ENCODE data around the gene EIF3L.

The EIF3L gene

GRCh38 chr22:37827056-37827455, 22.2 kb upstream of the EIF3L start:
- TF ChIP-seq, protein P1, sequence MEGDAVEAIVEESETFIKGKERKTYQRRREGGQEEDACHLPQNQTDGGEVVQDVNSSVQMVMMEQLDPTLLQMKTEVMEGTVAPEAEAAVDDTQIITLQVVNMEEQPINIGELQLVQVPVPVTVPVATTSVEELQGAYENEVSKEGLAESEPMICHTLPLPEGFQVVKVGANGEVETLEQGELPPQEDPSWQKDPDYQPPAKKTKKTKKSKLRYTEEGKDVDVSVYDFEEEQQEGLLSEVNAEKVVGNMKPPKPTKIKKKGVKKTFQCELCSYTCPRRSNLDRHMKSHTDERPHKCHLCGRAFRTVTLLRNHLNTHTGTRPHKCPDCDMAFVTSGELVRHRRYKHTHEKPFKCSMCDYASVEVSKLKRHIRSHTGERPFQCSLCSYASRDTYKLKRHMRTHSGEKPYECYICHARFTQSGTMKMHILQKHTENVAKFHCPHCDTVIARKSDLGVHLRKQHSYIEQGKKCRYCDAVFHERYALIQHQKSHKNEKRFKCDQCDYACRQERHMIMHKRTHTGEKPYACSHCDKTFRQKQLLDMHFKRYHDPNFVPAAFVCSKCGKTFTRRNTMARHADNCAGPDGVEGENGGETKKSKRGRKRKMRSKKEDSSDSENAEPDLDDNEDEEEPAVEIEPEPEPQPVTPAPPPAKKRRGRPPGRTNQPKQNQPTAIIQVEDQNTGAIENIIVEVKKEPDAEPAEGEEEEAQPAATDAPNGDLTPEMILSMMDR (conservative IDR thresholded peaks at IDR 0.05; ENCODE audit: low read depth, low read length) = no peak
- DNase-seq (ENCODE audit: low read depth) = no peak
- no peak overlapping the region for H3K4me3 ChIP-seq (ENCODE audit: low read depth, low read length)

DNA sequence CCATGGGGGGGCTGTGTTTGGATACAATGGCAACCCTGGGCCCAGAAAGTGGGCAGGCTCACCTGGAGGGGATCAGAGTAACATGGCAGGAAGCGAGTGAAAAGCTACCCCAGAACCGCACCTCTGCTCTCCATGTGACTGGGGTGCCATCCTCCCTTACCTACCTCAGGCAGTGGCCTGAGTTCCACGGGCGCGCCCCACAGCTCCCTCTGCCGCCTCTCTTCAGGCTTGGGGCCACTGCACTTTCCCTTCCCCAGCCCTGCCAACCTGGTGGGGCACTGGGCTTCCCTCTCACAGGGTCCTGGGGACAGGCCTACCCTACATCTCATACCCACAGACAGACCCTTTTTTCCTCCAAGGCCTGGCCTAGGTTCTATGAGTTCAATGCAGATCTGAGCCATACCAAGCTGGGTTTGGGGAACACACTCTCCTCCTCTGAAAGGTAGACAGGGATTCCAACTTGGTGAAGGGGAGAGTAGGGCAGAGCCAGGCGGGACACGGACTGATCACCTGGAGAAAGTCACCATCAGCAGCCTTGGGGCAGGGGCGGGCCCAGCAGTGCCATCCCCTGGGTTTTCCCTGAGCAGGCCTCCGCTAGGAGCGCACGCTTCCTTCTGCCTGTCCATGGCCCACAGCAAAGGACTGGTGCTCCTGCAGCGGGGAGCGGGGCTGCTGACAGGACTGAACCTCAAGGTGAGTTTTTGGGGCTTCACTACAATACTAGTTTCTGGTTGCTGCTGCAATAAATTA, 19.0 kb upstream of the EIF3L start:
- H3K4me3 ChIP-seq (ENCODE audit: low read depth, low read length) = no peak overlapping the region
- TF ChIP-seq, protein P1 (conservative IDR thresholded peaks at IDR 0.05; ENCODE audit: low read depth, low read length) = no peak
- DNase-seq (ENCODE audit: low read depth) = no peak

- H3K4me3 ChIP-seq (ENCODE audit: low read depth, low read length) = no peak overlapping the region
- TF ChIP-seq, protein P1 (conservative IDR thresholded peaks at IDR 0.05; ENCODE audit: low read depth, low read length) = no peak
- no peak for DNase-seq (ENCODE audit: low read depth)
Observed at GRCh38 chr22:37831472-37831871, 17.7 kb upstream of the EIF3L start.

DNA sequence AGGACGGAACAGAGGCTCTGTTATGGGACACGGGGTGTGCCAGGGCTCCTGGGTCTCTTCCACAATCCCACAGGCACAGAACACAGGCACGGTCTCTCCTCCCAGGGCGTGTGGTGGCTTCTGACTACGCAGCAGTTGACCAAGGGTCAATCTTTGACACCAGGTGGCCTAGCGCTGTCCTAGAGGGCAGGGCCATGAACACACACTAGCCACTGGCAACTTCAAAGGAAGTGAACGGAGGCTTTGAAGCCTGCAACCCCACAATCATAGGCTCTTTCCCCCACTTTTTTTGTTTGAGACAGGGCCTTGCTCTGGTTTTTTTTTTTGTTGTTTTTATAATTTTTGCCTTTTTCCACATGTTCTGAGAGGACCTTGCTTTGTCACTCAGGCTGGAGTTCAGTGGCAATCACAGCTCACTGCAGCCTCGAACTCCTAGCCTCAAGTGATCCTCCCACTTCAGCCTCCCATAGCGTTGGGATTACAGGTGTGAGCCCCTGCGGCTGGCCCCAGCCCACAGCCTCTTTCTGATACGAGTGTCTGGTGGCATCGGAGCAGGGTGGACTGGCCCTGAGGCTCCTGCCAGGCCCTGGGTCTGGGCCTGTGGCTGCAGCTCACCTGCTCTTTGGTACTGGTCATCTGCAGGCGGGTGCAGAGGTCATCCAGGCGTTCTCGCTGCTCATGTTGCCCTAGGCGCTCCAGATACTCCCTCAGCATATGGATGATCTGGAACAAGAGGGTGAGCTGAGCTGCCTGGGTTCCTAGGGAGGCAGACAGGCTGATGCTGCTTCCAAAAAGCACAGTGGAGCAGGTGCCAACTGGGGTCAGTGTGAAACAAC, 17.0 kb upstream of the EIF3L start:
- DNase-seq (ENCODE audit: low read depth) = no peak
- TF ChIP-seq, protein P1 (conservative IDR thresholded peaks at IDR 0.05; ENCODE audit: low read depth, low read length) = no peak
- no peak overlapping the region for H3K4me3 ChIP-seq (ENCODE audit: low read depth, low read length)

GRCh38 chr22:37842015-37842793, 7.0 kb upstream of the EIF3L start:
- TF ChIP-seq, protein P1 (conservative IDR thresholded peaks at IDR 0.05; ENCODE audit: low read depth, low read length) = no peak
- H3K4me3 ChIP-seq (ENCODE audit: low read depth, low read length) = no peak overlapping the region
- no peak for DNase-seq (ENCODE audit: low read depth)

GRCh38 chr22:37843741-37844089, 5.5 kb upstream of the EIF3L start:
- H3K4me3 ChIP-seq (ENCODE audit: low read depth, low read length) = peak overlapping the region; percentile 74
- peak; percentile 31 for DNase-seq (ENCODE audit: low read depth)
- TF ChIP-seq, protein P1 (conservative IDR thresholded peaks at IDR 0.05; ENCODE audit: low read depth, low read length) = no peak

All from choroid plexus epithelial cell (primary cell).